Neuronal stem cell (in vitro differentiated cells): ENCODE data around the gene PAPSS2.

Source experiments
- DNase-seq: peaks from one replicate; pipeline ENCODE4 v3.0.0-alpha.2; 2013; ENCODE audit warnings: low spot score
- H2AFZ ChIP-seq: one replicate; pipeline ENCODE4 v1.6.1; 2013; ENCODE audit warnings: mild to moderate bottlenecking, low read length, inconsistent platforms
- H2AK5ac ChIP-seq: 2 replicates; pipeline ENCODE4 v1.6.1; 2013; ENCODE audit warnings: low read depth, mild to moderate bottlenecking, inconsistent platforms, low read length, moderate library complexity, mixed read lengths
- H2BK120ac ChIP-seq: 2 replicates; pipeline ENCODE4 v1.6.1; 2013; ENCODE audit warnings: low read depth, mild to moderate bottlenecking, inconsistent platforms, low read length, moderate library complexity, mixed read lengths
- H2BK12ac ChIP-seq: one replicate; pipeline ENCODE4 v1.6.1; 2013; ENCODE audit warnings: low read length, inconsistent platforms
- H2BK15ac ChIP-seq: 2 replicates; pipeline ENCODE4 v1.6.1; 2013; ENCODE audit warnings: mild to moderate bottlenecking, low read length, inconsistent platforms, mixed read lengths
- H2BK5ac ChIP-seq: one replicate; pipeline ENCODE4 v1.6.1; 2013; ENCODE audit warnings: inconsistent platforms, mild to moderate bottlenecking, low read length, moderate library complexity
- H3K14ac ChIP-seq: one replicate; pipeline ENCODE4 v1.6.1; 2013; ENCODE audit warnings: low read length, inconsistent platforms
- H3K18ac ChIP-seq: 2 replicates; pipeline ENCODE4 v1.6.1; 2013; ENCODE audit warnings: low read length, inconsistent platforms
- H3K23ac ChIP-seq: 2 replicates; pipeline ENCODE4 v1.6.1; 2013; ENCODE audit warnings: low read depth, mild to moderate bottlenecking, mixed read lengths, low read length, inconsistent platforms; ENCODE audit not compliant: poor library complexity
- H3K27ac ChIP-seq: replicated peaks from 3 replicates; pipeline ENCODE4 v1.5.1; 2013; ENCODE audit warnings: low read length, inconsistent platforms
- H3K27me3 ChIP-seq, 3 experiments: 2 replicates each; pipeline ENCODE4 v1.6.1; 2013; ENCODE audit warnings: low read length in 3 of 3, mild to moderate bottlenecking in 2 of 3, inconsistent platforms in 1 of 3, low read depth in 1 of 3, mixed read lengths in 1 of 3, moderate library complexity in 1 of 3; ENCODE audit not compliant: control insufficient read depth in 3 of 3, insufficient read depth in 3 of 3
- H3K36me3 ChIP-seq, 2 donors: replicated peaks in 1 of 2; 2 replicates each; pipeline ENCODE4 v1.6.1; 2013; ENCODE audit warnings: low read length in 2 of 2; ENCODE audit not compliant: control insufficient read depth in 2 of 2, insufficient read depth in 2 of 2
- H3K4ac ChIP-seq: 2 replicates; pipeline ENCODE4 v1.6.1; 2013; ENCODE audit warnings: inconsistent platforms, mild to moderate bottlenecking, low read length, moderate library complexity
- H3K4me1 ChIP-seq, 2 donors: 1 replicate in 1 of 2; 2 replicates in 1 of 2; pipeline ENCODE4 v1.6.1; 2013; ENCODE audit warnings: low read length in 2 of 2, low read depth in 1 of 2; ENCODE audit not compliant: control insufficient read depth in 2 of 2, insufficient read depth in 1 of 2
- H3K4me2 ChIP-seq: one replicate; pipeline ENCODE4 v1.6.1; 2013; ENCODE audit warnings: mild to moderate bottlenecking, low read length, inconsistent platforms; ENCODE audit not compliant: insufficient read depth, poor library complexity, severe bottlenecking
- H3K4me3 ChIP-seq, 2 donors: 2 replicates each; pipeline ENCODE4 v1.5.1; 2013; ENCODE audit warnings: low read length in 2 of 2, mild to moderate bottlenecking in 2 of 2, inconsistent platforms in 1 of 2, moderate library complexity in 1 of 2
- H3K79me1 ChIP-seq: one replicate; pipeline ENCODE4 v1.6.1; 2013; ENCODE audit warnings: low read depth, mild to moderate bottlenecking, inconsistent platforms, low read length, moderate library complexity
- H3K9ac ChIP-seq: one replicate; pipeline ENCODE4 v1.6.1; 2013; ENCODE audit warnings: mild to moderate bottlenecking, low read depth, low read length, inconsistent platforms; ENCODE audit not compliant: poor library complexity
- H3K9me3 ChIP-seq, 2 donors: replicated peaks in 1 of 2; 2 replicates each; pipeline versions ENCODE3 to v1.6.1; 2013; ENCODE audit warnings: low read length in 2 of 2, mild to moderate bottlenecking in 2 of 2, inconsistent platforms in 1 of 2, low read depth in 1 of 2, mixed read lengths in 1 of 2, moderate library complexity in 1 of 2; ENCODE audit not compliant: control insufficient read depth in 2 of 2, insufficient read depth in 1 of 2
- H4K8ac ChIP-seq: one replicate; pipeline ENCODE4 v1.6.1; 2013; ENCODE audit warnings: low read depth, mild to moderate bottlenecking, inconsistent platforms, low read length, moderate library complexity
- H4K91ac ChIP-seq: one replicate; pipeline ENCODE4 v1.6.1; 2013; ENCODE audit warnings: low read length, low read depth, mild to moderate bottlenecking, inconsistent platforms; ENCODE audit not compliant: poor library complexity
- WGBS, 2 donors: extraction: QIAGEN DNeasy Blood & Tissue Kit; methylation state at CpG; one replicate each; pipeline ENCODE4 v1.1.7; 2013; ENCODE audit warnings: missing lambda C conversion rate in 2 of 2, mixed read lengths in 1 of 2; ENCODE audit not compliant: insufficient read length in 2 of 2, insufficient replicate concordance in 1 of 2; ENCODE audit errors: extremely low coverage in 2 of 2; 5-methylcytosine and 5-hydroxymethylcytosine counted together

Gene PAPSS2

GRCh38 chr10:87781545-87781944, 121.9 kb downstream of the PAPSS2 start:
- Histone ChIP-seq H3K27me3 (no peaks in the 10 kb centered on the region), H3K14ac (no peak overlapping the region), H4K8ac (no peak overlapping the region), H3K27ac (no peak overlapping the region), H2AFZ (no peak overlapping the region), H4K91ac (no peak overlapping the region), H3K9me3 (peaks cover 0 to 10% of the 10 kb centered on the region in 2 donors), H2BK15ac (no peak overlapping the region), H3K18ac (no peak overlapping the region), H3K23ac (no peak overlapping the region), H3K79me1 (no peaks in the 10 kb centered on the region), H3K9ac (no peak overlapping the region), H3K4ac (no peak overlapping the region), H2AK5ac (no peak overlapping the region), H3K4me3 (no peak overlapping the region), H3K36me3 (peaks cover 6 to 93% of the 10 kb centered on the region in 2 donors), H2BK120ac (no peak overlapping the region), H3K4me2 (no peak overlapping the region), H2BK12ac (no peak overlapping the region), H3K4me1 (no peaks in the 10 kb centered on the region), H2BK5ac (no peak overlapping the region)
- no peak for DNase-seq
- WGBS, 2 donors: no CpG with 5 or more reads among the region's 2 CpGs

- H4K8ac ChIP-seq: no peak overlapping the region
- no peaks in the 10 kb centered on the region for H3K27me3 ChIP-seq
- H3K14ac ChIP-seq: no peak overlapping the region
- H3K9ac ChIP-seq: no peak overlapping the region
- H4K91ac ChIP-seq: no peak overlapping the region
- H3K4me3 ChIP-seq: no peak overlapping the region
- H3K4ac ChIP-seq: no peak overlapping the region
- WGBS, 2 donors: no CpG with 5 or more reads among the region's 6 CpGs
- no peak overlapping the region for H3K23ac ChIP-seq
- H2AK5ac ChIP-seq: no peak overlapping the region
- H3K9me3 ChIP-seq: peaks cover 0 to 10% of the 10 kb centered on the region in 2 donors
- H3K4me2 ChIP-seq: no peak overlapping the region
- H3K36me3 ChIP-seq: peaks cover 6 to 91% of the 10 kb centered on the region in 2 donors
- H2BK120ac ChIP-seq: no peak overlapping the region
- no peak for DNase-seq
- H2BK12ac ChIP-seq: no peak overlapping the region
- no peaks in the 10 kb centered on the region for H3K79me1 ChIP-seq
- no peak overlapping the region for H2BK5ac ChIP-seq
- no peak overlapping the region for H3K18ac ChIP-seq
- no peak overlapping the region for H2BK15ac ChIP-seq
- H2AFZ ChIP-seq: no peak overlapping the region
- H3K4me1 ChIP-seq: no peaks in the 10 kb centered on the region
- H3K27ac ChIP-seq: no peak overlapping the region
Measured at GRCh38 chr10:87782721-87783120, 123.0 kb downstream of the PAPSS2 start.

- no CpG with 5 or more reads among the region's 7 CpGs for WGBS, 2 donors
- Histone ChIP-seq H3K4me2 (no peak overlapping the region), H2BK15ac (no peak overlapping the region)
Measured at GRCh38 chr10:87786421-87786820, 126.7 kb downstream of the PAPSS2 start.

GRCh38 chr10:87790185-87790584, 130.5 kb downstream of the PAPSS2 start:
- Histone ChIP-seq H2BK5ac (no peak overlapping the region), H3K27ac (no peak overlapping the region), H2BK120ac (no peak overlapping the region), H3K27me3 (no peaks in the 10 kb centered on the region), H3K9me3 (no peaks in the 10 kb centered on the region), H3K23ac (no peak overlapping the region), H2BK12ac (no peak overlapping the region), H3K4me1 (no peaks in the 10 kb centered on the region), H3K4me2 (no peak overlapping the region), H4K91ac (no peak overlapping the region), H3K18ac (no peak overlapping the region), H3K36me3 (peaks cover 5 to 89% of the 10 kb centered on the region in 2 donors), H2AFZ (no peak overlapping the region), H4K8ac (no peak overlapping the region), H3K79me1 (no peaks in the 10 kb centered on the region), H3K14ac (no peak overlapping the region), H3K4me3 (no peak overlapping the region), H3K4ac (no peak overlapping the region), H2BK15ac (no peak overlapping the region), H3K9ac (no peak overlapping the region), H2AK5ac (no peak overlapping the region)
- DNase-seq: no peak
- WGBS, 2 donors: no CpG with 5 or more reads among the region's 3 CpGs

More at GRCh38 chr10:87786421-87786820, 126.7 kb downstream of the PAPSS2 start:
- Histone ChIP-seq H3K4me3 (no peak overlapping the region), H2BK5ac (no peak overlapping the region), H2AFZ (no peak overlapping the region), H3K4me1 (no peaks in the 10 kb centered on the region), H3K14ac (no peak overlapping the region), H4K91ac (no peak overlapping the region), H3K27ac (no peak overlapping the region), H3K4ac (no peak overlapping the region), H2BK12ac (no peak overlapping the region), H3K23ac (no peak overlapping the region), H3K36me3 (peaks cover 6 to 90% of the 10 kb centered on the region in 2 donors), H3K79me1 (no peaks in the 10 kb centered on the region), H2BK120ac (no peak overlapping the region), H3K9ac (no peak overlapping the region), H4K8ac (no peak overlapping the region), H3K9me3 (no peaks in the 10 kb centered on the region), H3K27me3 (no peaks in the 10 kb centered on the region), H3K18ac (no peak overlapping the region), H2AK5ac (no peak overlapping the region)
- no peak for DNase-seq
